Measurements from ENCODE around the gene PSME3. TPM values are rescaled to one million over a fixed set of nuclear protein-coding genes. Genes with fewer than 3 reads are reported as not detected.
A peak's percentile ranks its signal among the peaks of the same experiment; 100 is the strongest.

The PSME3 gene
- total and polyA plus RNA-seq, 9 of the 15 experiments (the other 6 are each of a cell fraction or from before 2014, with no cell fraction given): 31.2 to 275 (median 141) TPM

DNA sequence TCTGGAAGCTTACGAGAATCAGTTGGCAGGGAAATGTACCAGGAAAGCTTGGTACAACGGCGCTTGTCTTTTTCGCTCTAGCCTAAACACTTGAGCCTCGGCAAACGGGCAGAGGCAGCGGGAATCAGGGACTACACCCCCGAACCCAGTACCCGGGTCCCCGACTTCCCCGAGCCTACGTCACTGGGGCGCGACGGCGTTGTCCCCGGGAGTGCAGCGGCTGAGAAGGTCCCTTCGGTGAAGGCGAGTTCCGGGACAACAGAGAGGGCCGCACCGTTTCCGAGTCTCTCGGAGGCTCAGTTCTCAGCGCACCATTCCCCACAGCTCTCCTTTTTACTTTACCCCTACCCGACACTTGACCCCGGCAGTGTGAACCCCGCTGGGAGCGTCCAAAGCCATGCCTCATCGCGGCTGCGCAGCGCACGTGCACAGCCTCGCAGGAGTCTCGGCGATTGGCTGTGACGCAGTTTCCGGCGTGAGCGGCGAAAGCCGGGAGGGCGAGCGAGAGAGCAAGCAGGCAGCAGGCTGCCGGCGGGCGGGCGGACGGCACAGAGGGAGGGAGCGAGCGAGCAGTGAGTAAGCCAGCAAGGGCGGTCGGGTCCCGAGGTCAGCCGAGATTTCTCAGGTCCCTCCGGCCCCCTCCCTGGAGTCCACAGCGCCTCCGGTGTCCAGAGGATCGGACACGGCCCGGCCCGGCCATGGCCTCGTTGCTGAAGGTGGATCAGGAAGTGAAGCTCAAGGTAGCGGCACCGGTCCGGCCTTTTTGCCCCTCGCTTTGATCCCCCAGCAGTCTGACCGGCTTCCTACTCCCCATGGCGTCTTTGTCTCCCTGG is at the start of gene PSME3 (continued):
- TF ChIP-seq, protein P1, sequence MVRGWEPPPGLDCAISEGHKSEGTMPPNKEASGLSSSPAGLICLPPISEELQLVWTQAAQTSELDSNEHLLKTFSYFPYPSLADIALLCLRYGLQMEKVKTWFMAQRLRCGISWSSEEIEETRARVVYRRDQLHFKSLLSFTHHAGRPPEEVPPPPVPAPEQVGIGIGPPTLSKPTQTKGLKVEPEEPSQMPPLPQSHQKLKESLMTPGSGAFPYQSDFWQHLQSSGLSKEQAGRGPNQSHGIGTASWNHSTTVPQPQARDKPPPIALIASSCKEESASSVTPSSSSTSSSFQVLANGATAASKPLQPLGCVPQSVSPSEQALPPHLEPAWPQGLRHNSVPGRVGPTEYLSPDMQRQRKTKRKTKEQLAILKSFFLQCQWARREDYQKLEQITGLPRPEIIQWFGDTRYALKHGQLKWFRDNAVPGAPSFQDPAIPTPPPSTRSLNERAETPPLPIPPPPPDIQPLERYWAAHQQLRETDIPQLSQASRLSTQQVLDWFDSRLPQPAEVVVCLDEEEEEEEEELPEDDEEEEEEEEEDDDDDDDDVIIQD (CRISPR knock-in tag; IDR thresholded peaks at IDR 0.05): no peak
- TF ChIP-seq TEAD2 (tag; IDR thresholded peaks at IDR 0.05) (no peak), HMGN3 (IDR thresholded peaks at IDR 0.05; ENCODE audit: borderline replicate concordance, extremely low read depth, insufficient read length, low read depth, low read length) (peak; percentile 72), ZNF561 (CRISPR knock-in tag; conservative IDR thresholded peaks at IDR 0.05) (no peak), SMARCA5 (IDR thresholded peaks at IDR 0.05) (no peak), ETV5 (CRISPR knock-in tag; IDR thresholded peaks at IDR 0.05; ENCODE audit: low read depth) (peak; percentile 82), ZNF589 (CRISPR knock-in tag; IDR thresholded peaks at IDR 0.05; ENCODE audit: low read depth) (no peak), RBFOX2 (IDR thresholded peaks at IDR 0.05; ENCODE audit: low read depth, low read length) (peak; percentile 99), EWSR1 (IDR thresholded peaks at IDR 0.05; ENCODE audit: borderline replicate concordance, low read depth, partially characterized antibody) (no peak), SAP30 (IDR thresholded peaks at IDR 0.05; ENCODE audit: borderline replicate concordance, insufficient read depth, low read depth, low read length, poor library complexity, severe bottlenecking) (peak; percentile 98), TEAD4 (IDR thresholded peaks at IDR 0.05; ENCODE audit: low read length) (no peak), TEAD4 (CRISPR knock-in tag; IDR thresholded peaks at IDR 0.05; ENCODE audit: borderline replicate concordance) (no peak), HLTF (IDR thresholded peaks at IDR 0.05) (peak; percentile 92; the same call in 1 of the 2 replicates), ELF4 (CRISPR knock-in tag; IDR thresholded peaks at IDR 0.05) (0 out of 2 replicates have a peak, but pooled peaks have one; percentile 22), RFX7 (CRISPR knock-in tag; IDR thresholded peaks at IDR 0.05) (no peak)
- TF ChIP-seq, protein P2, sequence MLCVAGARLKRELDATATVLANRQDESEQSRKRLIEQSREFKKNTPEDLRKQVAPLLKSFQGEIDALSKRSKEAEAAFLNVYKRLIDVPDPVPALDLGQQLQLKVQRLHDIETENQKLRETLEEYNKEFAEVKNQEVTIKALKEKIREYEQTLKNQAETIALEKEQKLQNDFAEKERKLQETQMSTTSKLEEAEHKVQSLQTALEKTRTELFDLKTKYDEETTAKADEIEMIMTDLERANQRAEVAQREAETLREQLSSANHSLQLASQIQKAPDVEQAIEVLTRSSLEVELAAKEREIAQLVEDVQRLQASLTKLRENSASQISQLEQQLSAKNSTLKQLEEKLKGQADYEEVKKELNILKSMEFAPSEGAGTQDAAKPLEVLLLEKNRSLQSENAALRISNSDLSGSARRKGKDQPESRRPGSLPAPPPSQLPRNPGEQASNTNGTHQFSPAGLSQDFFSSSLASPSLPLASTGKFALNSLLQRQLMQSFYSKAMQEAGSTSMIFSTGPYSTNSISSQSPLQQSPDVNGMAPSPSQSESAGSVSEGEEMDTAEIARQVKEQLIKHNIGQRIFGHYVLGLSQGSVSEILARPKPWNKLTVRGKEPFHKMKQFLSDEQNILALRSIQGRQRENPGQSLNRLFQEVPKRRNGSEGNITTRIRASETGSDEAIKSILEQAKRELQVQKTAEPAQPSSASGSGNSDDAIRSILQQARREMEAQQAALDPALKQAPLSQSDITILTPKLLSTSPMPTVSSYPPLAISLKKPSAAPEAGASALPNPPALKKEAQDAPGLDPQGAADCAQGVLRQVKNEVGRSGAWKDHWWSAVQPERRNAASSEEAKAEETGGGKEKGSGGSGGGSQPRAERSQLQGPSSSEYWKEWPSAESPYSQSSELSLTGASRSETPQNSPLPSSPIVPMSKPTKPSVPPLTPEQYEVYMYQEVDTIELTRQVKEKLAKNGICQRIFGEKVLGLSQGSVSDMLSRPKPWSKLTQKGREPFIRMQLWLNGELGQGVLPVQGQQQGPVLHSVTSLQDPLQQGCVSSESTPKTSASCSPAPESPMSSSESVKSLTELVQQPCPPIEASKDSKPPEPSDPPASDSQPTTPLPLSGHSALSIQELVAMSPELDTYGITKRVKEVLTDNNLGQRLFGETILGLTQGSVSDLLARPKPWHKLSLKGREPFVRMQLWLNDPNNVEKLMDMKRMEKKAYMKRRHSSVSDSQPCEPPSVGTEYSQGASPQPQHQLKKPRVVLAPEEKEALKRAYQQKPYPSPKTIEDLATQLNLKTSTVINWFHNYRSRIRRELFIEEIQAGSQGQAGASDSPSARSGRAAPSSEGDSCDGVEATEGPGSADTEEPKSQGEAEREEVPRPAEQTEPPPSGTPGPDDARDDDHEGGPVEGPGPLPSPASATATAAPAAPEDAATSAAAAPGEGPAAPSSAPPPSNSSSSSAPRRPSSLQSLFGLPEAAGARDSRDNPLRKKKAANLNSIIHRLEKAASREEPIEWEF (CRISPR knock-in tag; IDR thresholded peaks at IDR 0.05): no peak
- TF ChIP-seq, protein P3, sequence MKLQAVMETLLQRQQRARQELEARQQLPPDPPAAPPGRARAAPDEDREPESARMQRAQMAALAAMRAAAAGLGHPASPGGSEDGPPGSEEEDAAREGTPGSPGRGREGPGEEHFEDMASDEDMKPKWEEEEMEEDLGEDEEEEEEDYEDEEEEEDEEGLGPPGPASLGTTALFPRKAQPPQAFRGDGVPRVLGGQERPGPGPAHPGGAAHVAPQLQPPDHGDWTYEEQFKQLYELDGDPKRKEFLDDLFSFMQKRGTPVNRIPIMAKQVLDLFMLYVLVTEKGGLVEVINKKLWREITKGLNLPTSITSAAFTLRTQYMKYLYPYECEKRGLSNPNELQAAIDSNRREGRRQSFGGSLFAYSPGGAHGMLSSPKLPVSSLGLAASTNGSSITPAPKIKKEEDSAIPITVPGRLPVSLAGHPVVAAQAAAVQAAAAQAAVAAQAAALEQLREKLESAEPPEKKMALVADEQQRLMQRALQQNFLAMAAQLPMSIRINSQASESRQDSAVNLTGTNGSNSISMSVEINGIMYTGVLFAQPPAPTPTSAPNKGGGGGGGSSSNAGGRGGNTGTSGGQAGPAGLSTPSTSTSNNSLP (IDR thresholded peaks at IDR 0.05; ENCODE audit: borderline replicate concordance, low read depth, low read length): no peak
- TF ChIP-seq, protein P4, sequence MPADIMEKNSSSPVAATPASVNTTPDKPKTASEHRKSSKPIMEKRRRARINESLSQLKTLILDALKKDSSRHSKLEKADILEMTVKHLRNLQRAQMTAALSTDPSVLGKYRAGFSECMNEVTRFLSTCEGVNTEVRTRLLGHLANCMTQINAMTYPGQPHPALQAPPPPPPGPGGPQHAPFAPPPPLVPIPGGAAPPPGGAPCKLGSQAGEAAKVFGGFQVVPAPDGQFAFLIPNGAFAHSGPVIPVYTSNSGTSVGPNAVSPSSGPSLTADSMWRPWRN (IDR thresholded peaks at IDR 0.05; ENCODE audit: low read depth): 0 out of 2 replicates have a peak, but pooled peaks have one; percentile 44

Data from K562 (cell line).